Amniotic epithelial cell (primary cell): ENCODE data around the gene ZC3H7B.
"Not testable (repeated sequence)": the region's sequence is repeated elsewhere in the genome, so short reads cannot be mapped to it uniquely, and the experiment has no call there.

Experiments used
- DNase-seq: peaks from one replicate; pipeline ENCODE4 v3.0.0-alpha.2; 2010; ENCODE audit warnings: low read depth

The ZC3H7B gene

DNA sequence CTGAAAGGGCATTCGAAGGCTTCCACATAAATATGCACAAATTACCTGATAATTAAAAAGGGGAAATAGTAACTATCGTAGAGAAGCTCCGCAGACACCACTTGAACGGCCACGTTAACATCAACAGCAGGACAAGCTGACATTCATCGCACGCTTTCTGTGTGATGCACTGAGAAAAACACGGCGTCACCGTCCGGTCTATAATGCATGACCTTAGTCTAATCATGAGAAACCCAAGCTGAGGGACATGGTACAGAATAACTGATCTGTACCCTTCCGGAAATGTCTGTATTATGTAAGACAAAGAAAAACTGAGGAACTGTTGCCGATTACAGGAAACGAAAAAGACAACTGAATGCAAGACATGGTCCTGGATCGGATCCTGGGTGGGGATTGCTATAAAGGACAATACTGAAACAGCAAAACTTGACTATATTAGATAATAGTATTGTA is 14.7 kb upstream of the ZC3H7B start:
- DNase-seq = no peak

DNA sequence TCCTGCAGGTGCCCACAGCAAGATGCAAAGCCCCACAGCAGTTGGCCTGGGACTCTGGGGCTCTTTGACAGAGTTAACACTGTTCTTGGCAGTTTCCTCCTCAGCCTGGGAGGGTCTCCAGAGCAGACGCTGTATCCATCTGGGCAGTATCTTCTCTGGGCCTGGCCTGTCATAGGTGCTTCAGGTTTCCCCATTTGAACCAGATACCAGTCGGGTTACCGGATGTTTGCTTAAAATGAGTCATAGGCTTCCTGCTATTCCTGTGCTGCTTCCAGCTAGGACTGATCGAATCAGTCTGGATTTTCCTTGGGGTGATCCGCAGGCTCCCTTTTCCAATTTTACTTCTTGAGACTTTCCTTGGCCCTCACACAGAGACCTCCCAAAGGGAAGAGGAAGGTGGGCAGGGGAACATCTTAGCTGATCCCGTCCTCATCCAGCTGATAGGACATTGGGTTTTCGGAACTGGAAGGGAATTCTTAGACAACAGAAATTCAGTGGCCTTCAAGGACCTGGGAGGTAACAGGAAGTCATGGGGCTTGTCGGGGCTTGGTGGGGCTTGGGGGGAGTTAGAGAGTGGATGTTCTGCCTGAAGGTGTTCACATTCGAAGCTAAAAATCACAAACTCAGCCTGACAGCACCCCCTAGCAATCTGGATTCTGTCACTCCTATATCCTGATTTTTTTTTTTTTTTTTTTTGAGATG is 12.9 kb upstream of the ZC3H7B start:
- DNase-seq = peak; percentile 77

DNA sequence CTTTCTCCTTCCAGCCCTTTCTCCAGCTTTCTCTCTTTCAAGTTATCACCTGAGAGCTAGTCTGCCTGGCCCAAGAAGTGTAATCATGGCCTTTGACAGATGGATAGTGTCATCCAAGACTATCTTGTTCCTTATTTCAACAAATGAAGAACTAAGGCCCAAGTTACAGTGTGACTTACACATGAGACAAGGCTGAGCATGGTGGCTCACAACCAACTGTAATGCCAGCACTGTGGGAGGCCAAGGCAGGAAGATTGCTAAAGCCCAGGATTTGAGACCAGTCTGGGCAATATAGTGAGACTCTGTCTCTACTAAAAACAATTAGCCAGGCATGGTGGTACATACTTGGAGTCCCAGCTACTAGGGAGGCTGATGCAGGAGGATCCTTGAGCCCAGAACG is 11.7 kb upstream of the ZC3H7B start:
- no peak for DNase-seq

DNA sequence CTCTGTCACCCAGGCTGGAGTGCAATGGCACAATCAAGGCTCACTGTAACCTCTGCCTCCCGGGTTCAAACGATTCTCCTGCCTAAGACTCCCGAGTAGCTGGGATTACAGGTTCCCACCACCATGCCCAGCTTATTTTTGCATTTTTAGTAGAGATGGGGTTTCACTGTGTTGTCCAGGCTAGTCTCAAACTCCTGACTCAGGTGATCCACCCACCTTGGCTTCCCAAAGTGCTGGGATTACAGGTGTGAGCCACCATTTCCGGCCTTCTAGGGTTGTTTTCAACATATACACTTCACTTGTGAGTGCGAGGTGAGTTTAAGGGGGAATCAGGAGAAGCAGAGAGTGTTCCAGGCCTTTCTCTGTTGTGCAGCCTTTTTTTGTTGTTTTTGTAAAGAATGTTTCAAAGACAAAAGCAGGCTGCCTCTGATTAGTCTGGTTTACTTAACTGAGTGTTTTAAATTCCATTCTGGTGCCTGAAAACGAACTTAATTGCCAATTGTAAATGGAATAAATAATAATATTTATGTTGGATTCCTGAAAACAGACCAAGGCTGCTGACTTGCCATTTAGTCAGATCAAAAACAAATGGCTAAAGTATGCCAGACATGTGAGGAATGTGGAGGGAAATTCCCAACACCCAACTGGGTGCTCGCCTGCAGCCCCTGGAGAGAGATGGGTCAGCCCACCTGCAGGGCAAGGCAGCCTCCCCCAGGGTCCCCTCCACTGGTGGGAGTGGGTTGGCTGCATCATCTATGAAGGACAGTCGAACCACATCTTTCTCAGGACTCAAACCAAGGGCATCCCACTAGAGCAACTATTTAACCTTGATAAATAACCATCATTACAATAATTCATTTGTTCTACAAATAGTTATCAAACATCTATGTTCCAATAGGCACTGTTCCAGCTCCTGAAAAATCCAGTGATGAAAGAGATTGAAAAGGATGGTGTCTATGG is 10.8 kb upstream of the ZC3H7B start:
- peak; percentile 79 for DNase-seq

DNA sequence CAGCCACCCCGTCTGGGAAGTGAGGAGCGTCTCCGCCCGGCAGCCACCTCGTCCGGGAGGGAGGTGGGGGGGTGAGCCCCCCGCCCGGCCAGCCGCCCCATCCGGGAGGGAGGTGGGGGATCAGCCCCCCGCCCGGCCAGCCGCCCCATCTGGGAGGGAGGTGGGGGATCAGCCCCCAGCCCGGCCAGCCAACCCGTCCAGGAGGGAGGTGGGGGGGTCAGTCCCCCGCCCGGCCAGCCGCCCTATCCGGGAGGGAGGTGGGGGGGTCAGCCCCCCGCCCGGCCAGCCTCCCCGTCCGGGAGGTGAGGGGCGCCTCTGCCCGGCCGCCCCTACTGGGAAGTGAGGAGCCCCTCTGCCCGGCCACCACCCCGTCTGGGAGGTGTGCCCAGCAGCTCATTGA is 6.5 kb upstream of the ZC3H7B start:
- DNase-seq = not testable (repeated sequence)

DNA sequence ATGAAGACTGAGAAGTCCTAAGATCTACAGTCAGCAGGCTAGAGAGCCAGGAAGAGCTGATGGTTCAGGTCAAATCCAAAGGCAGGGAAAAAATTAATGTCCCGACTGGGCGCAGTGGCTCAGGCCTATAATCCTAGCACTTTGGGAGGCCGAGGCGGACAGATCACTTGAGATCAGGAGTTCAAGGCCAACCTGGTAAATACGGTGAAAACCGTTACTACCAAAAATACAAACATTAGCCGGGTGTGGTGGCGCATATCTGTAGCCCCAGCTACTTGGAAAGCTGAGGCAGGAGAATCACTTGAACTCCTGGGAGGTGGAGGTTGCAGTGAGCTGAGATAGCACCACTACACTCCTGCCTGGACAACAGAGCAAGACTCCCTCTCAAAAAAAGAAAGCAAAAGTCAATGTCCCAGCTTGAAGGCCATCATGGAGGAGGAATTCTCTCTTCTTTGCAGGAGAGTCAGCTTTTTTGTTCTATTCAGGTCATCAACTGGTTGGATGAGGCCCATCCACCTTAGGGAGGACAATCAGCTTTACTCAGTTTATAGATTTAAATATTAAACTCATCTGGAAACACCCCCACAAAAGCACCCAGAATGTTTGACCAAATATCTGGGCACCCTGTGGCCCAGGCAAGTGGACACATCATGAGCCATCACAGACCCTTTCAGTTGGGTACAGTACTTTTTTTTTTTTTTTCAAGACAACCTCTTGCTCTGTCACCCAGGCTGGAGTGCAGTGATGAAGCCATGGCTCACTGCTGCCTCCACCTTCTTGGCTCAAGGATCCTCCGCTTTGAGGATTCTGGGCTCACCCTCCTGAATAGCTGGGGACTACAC is 4.3 kb upstream of the ZC3H7B start:
- DNase-seq = no peak

DNA sequence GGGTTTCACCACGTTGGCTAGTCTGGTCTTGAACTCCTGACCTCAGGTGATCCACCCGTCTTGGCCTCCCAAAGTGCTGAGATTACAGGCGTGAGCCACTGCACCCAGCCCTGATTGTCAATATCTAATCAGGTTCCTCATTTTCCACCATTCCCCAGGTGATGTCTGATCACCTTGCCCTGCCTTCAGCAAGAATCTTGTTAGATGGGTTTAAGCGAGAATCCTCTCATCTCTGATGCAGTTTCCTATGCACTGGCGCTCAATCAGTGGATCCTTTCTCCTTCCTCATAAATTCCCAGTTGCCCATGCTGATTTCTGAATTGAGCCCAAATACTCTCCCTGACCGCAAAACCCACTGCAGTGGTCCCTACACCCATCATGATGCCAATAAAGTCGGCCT is 664 bp upstream of the ZC3H7B start:
- DNase-seq = no peak

DNA sequence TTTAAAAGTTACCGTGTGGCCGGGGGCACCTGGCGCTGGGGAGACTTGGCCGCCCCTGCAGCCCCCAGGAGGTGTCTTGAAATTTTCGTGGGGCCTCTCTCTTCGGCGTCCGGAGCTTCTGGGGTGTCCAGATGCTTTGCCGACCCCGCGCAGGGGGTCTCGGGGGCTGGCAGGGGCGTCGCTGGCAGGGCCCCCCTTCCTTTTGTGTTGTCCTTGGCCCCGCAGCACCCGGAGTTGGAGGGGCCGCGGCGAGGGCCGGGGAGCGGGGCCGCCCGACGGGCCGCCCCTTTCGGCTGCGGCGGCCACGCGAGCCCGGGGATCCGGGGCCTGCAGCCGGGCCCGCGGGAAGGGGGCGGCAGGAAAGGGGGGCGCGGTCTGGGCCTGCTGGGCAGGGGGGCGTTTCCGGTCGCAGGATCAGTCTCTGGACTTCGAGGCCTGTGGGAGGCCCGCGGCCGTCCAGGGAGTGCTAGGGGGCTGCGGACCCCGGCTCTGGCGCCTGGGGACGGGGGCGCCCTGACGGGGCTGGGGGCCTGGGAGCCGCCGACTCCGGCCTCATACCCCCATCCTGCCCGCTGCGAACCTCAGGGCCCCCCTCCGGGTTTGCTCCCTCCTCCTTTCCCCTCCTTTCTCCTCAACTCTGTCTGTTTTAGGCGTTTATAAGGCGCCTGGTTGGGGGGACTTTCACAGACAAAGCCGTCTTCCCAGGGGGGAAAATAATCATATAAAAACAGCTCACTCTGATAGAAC is 869 bp downstream of the ZC3H7B start:
- no peak for DNase-seq

DNA sequence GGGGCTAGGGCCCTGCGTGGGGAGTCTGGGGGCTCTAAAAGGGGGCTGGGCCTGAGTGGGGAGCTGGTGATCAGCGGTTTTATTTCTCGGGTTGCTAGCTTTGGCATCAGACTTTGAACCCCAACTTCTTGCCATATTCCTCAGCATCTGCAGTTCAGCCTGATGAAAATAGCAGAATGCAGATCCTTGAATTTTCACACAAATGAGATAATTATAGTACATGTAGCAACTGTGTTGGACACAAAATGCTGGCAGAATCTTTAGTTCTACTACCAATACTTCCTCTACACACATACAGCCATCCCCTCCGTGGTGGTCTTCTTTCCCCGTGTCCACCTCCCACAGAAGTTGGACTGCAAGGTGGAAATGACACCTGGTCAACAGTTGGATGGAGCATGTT is 1.5 kb downstream of the ZC3H7B start:
- DNase-seq = no peak

DNA sequence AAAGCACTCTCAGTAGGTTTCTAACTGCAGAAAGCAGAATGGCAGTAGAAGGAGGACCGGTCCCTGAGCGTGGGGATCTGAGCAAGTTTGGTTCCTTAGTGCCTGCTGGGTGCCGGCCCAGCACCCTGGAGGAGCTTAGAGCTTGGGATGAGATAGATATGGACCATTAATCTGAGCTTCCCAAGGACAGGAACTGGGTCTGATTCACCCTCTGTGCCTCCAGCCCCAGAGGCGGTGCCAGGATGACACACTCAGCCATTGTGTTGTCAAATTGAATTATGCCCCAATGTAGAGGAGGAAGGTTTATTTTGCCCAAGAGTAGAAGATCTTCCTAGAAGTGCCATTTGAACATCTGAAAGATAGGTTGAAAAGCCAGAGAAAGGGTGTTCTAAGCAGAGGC is 4.3 kb downstream of the ZC3H7B start:
- DNase-seq = peak; percentile 86

DNA sequence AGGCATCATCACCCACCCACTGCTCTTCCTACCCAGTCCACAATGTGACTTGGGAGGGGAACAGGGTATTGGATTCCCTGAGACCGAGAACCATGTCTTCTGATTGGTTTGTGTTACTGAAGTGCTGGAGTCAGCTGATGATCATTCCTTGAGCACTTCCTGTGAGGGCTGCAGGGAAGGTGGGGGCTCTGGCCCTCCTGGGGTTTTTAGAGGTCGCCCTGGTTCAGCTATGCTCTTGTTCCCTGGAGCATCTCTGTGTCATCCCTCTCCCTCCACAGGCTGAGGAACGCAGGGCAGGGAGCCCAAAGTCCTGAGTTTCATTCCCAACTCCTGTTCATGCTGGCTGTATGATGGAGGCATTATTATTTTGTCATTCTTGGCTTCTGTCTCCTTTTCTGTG is 6.7 kb downstream of the ZC3H7B start:
- DNase-seq = peak; percentile 19

DNA sequence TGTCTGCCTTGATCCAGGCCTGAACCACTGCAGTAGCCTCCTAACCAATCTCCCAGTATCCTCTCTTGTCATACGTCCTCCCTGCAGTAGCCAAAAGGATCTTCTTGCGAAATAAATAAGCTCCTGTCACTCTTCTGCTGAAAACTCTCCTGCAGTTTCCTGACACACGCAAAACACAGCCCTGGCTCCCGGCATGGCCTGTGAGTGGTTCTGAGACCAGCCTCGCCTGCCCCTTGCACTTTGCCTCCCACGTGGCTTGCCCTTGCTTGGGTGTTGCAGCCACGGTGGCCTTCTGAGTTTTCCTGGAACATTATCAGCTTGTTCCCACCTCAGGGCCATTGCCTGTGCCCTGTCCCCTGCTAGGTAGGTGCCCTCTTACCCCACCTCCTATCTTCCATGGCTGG is 7.2 kb downstream of the ZC3H7B start:
- DNase-seq = peak; percentile 56

DNA sequence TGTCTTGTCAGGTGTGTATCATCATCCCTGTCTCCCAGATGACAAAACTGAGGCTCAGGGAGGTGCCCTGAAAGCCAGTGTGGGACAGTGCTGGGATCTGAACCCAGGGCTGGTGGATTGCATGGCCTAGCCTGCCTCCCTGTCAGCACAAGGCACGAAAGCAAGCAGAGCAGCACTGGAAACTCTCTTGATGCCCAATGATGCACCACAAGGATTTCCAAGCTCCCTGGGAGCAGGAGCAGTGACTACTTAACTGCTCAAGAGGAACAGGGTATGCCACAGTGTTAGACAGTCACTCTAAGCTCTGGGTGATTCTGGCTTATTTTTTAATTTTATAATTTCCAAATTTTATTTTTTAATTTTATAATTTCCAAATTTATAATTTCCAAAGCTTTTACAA is 9.0 kb downstream of the ZC3H7B start:
- DNase-seq = no peak

DNA sequence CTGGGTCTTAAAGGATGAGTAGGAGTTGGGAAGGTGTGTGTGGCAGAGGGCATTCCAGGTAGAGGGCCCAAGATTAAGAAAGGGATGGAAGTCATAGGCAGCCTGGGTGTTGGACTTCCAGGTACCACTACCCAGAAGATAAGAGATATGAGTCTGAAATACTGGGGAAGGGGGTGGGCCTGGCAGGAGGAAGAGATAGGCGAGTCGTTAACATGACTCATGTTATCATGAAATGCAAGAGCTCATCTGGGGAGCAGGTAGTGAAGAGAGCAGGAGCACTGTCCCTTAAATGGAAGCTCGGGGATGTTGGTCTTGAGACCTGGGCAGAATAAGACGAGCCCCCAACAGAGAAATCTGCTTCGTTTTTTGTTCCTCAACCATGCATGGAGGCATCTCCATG is 10.2 kb downstream of the ZC3H7B start:
- no peak for DNase-seq

DNA sequence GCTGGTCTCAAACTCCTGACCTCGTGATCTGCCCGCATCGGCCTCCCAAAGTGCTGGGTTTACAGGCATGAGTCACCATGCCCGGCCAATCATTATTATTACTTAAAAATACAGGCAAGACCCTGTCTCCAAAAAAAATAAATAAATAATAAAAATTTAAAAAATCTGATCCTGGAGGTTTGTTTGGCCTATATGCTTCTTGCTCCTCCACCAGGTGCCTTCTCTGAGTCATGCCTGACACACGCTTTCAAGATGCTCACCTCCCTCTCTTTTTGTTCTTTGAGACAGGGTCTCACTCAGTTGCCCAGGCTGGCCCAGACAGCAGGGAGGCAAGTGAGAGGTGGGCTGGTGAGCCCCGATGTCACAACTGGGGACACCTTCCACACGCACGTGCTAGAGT is 13.5 kb downstream of the ZC3H7B start:
- no peak for DNase-seq

DNA sequence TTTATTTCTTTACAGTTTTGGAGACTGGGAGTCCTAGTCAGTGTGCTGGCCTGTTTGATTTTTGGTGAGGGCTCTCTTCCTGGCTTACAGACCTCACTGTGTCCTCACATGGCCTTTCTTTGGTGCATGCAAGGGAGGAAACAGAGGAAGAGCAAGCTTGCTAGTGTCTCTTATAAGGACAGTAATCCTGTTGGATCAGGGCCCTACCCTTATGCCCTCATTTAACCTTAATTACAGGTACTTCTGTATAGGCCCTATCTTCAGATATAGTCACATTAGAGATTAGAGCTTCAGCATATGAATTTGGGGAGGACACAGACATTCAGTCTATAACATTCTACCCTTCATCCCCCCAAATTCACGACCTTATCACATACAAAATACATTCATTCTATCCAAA is 14.3 kb downstream of the ZC3H7B start:
- no peak for DNase-seq

DNA sequence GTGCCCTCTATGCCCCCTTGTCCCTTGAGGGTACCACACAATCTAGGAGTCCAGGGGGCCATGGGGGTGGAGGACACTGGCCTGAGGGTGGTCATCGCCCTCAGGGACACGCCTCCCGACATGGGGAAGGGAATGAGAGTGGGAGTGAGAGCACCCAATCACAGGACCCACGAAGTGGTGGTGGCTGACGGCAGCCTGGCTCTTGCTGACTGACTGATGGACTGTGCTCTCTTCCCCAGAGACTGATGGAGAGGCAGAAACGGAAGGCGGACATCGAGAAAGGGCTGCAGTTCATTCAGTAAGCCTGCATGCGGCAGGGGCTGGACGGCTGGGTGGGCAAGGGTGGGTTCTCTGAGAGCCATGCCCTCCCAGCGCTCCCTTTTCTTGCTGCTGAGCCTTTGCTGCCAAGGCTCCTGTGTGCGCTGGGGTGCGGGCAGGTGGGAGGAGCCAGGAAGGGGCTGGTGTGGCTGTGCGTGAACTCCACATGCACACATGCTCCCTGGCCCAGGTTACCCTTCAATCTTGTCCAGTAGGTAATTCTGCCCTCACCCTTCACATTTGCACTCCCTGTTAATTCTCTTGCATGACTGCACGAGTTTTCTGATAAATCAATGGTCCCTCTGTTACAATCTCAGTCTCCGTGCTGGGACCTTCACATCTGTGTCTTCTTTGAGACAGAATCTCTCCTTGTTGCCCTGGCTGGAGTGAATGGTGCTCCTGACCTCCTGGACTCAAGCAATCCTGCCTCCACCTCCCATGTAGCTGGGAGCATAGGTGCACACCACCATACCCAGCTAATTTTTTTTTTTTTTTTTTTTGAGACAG is 19.3 kb downstream of the ZC3H7B start:
- no peak for DNase-seq

DNA sequence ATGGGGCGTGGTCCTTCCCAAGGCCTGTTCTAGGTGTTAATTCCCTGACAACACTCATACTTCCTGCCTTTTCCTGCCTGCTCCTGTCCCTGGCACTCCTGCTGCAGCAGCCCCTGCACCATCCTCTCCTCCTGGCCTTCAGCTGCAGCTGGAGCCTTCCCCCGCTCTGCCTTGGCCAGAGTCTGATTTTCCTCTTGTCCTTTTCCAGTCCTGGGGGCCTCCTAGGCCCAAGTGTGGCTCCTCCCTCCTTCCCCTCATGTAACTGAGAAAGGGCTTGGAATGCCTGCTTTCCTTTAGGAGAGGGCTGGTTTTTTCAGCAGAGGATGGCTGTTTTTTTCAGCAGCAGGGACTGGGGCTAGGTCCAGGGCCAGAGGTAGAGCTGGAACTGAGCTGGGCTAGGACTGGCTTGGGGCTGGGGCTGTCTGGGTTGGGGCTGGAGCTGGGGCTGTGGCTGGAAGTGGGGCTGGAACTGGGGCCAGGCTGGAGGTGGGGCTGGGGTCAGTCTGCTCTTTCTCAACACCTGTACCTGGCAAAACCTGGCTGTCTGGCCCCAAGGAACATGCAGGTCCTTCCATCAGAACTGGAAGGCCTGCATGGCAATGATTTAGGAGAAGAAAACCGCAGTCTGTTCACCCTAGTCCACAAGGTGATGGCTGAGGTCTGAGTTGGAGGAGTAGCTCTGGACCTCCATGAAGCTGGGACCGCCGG is 23.6 kb downstream of the ZC3H7B start:
- no peak for DNase-seq

DNA sequence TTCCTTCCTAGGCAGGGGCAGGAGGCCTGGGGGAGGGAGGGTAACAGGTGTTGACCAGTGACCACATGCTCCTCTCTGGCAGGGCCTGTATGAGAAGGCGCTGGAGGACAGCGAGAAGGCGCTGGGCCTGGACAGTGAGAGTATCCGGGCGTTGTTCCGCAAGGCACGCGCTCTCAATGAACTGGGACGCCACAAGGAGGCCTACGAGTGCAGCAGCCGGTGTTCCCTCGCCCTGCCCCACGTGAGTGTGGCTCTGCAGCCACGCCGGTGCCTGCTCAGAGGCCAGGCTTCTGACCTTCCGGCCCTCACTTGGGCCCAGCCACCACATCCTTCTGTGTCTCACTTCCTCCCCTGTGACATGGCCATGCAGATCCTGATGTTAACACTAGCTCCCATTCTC is 25.8 kb downstream of the ZC3H7B start:
- DNase-seq = no peak

DNA sequence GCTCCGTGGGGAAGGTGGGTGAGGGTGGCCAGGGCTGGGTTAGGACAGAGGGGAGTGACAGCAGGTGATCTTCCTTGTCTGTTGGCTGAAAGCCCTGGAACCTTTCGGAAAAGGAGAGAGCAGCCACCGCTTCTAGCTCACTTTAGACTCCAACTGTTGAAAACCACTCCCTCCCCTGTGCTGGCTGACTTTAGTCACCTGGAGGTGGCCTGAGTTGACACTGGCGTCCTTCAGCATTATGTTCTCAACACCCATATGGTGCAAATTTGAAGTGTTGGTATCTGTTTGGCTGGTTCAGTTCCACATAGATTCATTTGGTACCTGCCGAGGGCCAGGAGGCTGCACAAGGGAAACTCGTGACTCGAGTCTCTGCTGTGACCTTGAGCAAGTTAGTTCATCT is 28.8 kb downstream of the ZC3H7B start:
- no peak for DNase-seq
